Transverse colon (tissue), 4 donors: Measurements from ENCODE around the gene APOLD1. TPM values are rescaled to one million over a fixed set of nuclear protein-coding genes. Genes with fewer than 3 reads are reported as not detected.
"Not testable (repeated sequence)": the region's sequence is repeated elsewhere in the genome, so short reads cannot be mapped to it uniquely, and the experiment has no call there.

Experiments used
- DNase-seq: peaks from one replicate; pipeline ENCODE4 v3.0.0-alpha.2; 2019
- H3K27ac ChIP-seq, 4 donors: fragments of 200-600 bp; sonication (generic); 2 replicates each; pipeline ENCODE4 v1.5.1; 2016 to 2018; ENCODE audit warnings: inconsistent platforms in 4 of 4
- H3K27me3 ChIP-seq: fragments of 200-600 bp; sonication (generic); 2 replicates; pipeline ENCODE4 v1.5.1; 2017; ENCODE audit warnings: inconsistent platforms
- H3K36me3 ChIP-seq, 4 donors: fragments of 200-600 bp; sonication (generic); 2 replicates each; pipeline ENCODE4 v1.5.1; 2017 to 2019; ENCODE audit warnings: inconsistent platforms in 4 of 4
- H3K4me1 ChIP-seq, 4 donors: fragments of 200-600 bp; sonication (generic); 2 replicates each; pipeline ENCODE4 v1.5.1; 2017 to 2020; ENCODE audit warnings: inconsistent platforms in 4 of 4
- H3K4me3 ChIP-seq, 4 donors: fragments of 200-600 bp; sonication (generic); 1 replicate in 1 of 4; 2 replicates in 3 of 4; pipeline versions ENCODE4 v1.5.1 to v1.6.1; 2017 to 2019; ENCODE audit warnings: inconsistent platforms in 4 of 4
- H3K9me3 ChIP-seq, 2 donors: fragments of 200-600 bp; sonication (generic); 2 replicates each; pipeline ENCODE4 v1.5.1; 2017 to 2019; ENCODE audit warnings: inconsistent platforms in 2 of 2
- EP300 ChIP-seq: sonication (generic); formaldehyde crosslinking; IDR thresholded peaks from one replicate; pipeline ENCODE4 v1.6.1; 2017; ENCODE audit warnings: antibody characterized with exemption, low read depth
- POLR2A ChIP-seq: fragments of 450-650 bp; IDR thresholded peaks from one replicate; pipeline ENCODE4 v1.6.1; 2016; ENCODE audit warnings: antibody characterized with exemption, mild to moderate bottlenecking, moderate library complexity
- POLR2AphosphoS5 ChIP-seq, 3 donors: sonication (generic); formaldehyde crosslinking; IDR thresholded peaks; one replicate each; pipeline ENCODE4 v1.6.1; 2016; ENCODE audit warnings: antibody characterized with exemption in 3 of 3
- WGBS, 2 donors: methylation state at CpG; one replicate each; pipeline ENCODE4 v1.1.5; 2018; ENCODE audit warnings: low coverage in 1 of 2; 5-methylcytosine and 5-hydroxymethylcytosine counted together
- in situ Hi-C, 4 donors: fragments of 200-750 bp; cut with MboI; loops; one replicate each; pipeline versions ENCODE4 v1.15.0 to v1.15.1; 2017; ENCODE audit warnings: low sequenced_read_pairs in 3 of 4, low pct_ligation_motif_present in 1 of 4, low pct_unique_long_range_greater_than_20kb in 1 of 4
- intact Hi-C: fragments of 100-400 bp; cut with DNase I; formaldehyde crosslinking; loops from one replicate; pipeline ENCODE4 v1.15.1; 2023; ENCODE audit warnings: low total_unique reads
- total RNA-seq, 4 donors: library from RNA; depleted of rRNA; stranded (reverse); fragments of >200 nt; gene quantifications; one replicate each; pipeline ENCODE4 v1.1.0, GENCODE V29; 2016
- TF ChIP-seq, protein P1 (sequence below), 5 experiments: fragments of 200-600 bp in 3 of 5; fragments of 450-650 bp in 2 of 5; sonication (generic) in 3 of 5; IDR thresholded peaks; 1 replicate in 2 of 5; 2 replicates in 3 of 5; pipeline ENCODE4 v1.5.1; 2016 to 2017; ENCODE audit warnings: antibody characterized with exemption in 5 of 5, inconsistent platforms in 3 of 5, mild to moderate bottlenecking in 2 of 5, moderate library complexity in 1 of 5

Gene APOLD1
- total RNA-seq, 4 donors from 2014 or later = 3.0 to 11.3 (median 7.7) TPM

DNA sequence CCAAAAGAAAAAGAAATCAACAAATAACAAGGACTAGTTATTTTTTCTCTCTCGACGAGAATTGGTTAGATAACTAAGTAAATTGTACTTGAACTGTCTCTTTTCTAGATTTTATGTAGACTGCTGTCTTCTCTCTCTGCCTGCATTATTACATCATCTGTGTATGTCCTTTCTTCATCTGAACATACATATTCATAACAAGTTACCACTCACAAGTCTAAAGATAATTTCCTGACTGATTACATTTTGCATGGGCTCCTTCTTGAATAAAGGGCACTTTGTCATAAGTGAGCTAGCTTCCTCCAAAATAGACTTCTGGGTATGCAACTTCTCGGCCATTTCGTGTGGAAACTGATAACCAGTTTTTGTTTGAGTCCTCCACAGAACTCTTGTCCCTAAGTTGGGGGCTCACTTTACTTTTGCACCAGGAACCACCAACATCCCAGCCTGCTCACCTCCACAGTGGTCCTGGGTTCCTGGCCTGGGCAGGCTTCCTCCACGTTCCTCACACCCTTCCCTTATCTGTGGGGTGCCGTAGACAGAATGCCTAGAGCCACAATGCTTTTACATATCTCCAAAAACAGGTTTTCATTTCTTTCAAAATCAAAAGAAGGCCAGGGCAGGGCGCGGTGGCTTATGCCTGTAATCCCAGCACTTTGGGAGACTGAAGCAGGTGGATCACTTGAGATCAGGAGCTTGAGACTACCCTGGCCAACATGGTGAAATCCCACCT, 21.5 kb downstream of the APOLD1 start:
- Histone ChIP-seq H3K4me1 (peaks cover 4 to 49% (median 26%) of the 10 kb centered on the region in 4 donors), H3K9me3 (no peaks in the 10 kb centered on the region), H3K27me3 (no peaks in the 10 kb centered on the region), H3K27ac (peak overlapping the region; percentile 68 to 81 (median 78)), H3K36me3 (no peaks in the 10 kb centered on the region), H3K4me3 (no peak overlapping the region)
- intact Hi-C loops = no loop called here
- WGBS, 2 donors = 78 to 80% methylated on average over 5 to 8 of the region's 8 CpGs
- no peak for DNase-seq
- no peak for TF ChIP-seq POLR2A
- TF ChIP-seq, protein P1, sequence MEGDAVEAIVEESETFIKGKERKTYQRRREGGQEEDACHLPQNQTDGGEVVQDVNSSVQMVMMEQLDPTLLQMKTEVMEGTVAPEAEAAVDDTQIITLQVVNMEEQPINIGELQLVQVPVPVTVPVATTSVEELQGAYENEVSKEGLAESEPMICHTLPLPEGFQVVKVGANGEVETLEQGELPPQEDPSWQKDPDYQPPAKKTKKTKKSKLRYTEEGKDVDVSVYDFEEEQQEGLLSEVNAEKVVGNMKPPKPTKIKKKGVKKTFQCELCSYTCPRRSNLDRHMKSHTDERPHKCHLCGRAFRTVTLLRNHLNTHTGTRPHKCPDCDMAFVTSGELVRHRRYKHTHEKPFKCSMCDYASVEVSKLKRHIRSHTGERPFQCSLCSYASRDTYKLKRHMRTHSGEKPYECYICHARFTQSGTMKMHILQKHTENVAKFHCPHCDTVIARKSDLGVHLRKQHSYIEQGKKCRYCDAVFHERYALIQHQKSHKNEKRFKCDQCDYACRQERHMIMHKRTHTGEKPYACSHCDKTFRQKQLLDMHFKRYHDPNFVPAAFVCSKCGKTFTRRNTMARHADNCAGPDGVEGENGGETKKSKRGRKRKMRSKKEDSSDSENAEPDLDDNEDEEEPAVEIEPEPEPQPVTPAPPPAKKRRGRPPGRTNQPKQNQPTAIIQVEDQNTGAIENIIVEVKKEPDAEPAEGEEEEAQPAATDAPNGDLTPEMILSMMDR (IDR thresholded peaks at IDR 0.05) = no peak
- no peak for TF ChIP-seq EP300
- no peak for TF ChIP-seq POLR2AphosphoS5 (IDR thresholded peaks at IDR 0.05)
- in situ Hi-C loops = no loop called here

GRCh38 chr12:12807517-12807903, 22.1 kb downstream of the APOLD1 start:
- H3K4me3 ChIP-seq, H3K9me3 ChIP-seq, H3K27me3 ChIP-seq, DNase-seq, intact Hi-C loops, H3K36me3 ChIP-seq, in situ Hi-C loops: not testable (repeated sequence)
- WGBS, 2 donors = 45 to 72% methylated on average over 2 to 3 of the region's 3 CpGs
- peaks cover 4 to 43% (median 24%) of the 10 kb centered on the region in 4 donors for H3K4me1 ChIP-seq
- peak overlapping the region; percentile 68 to 81 (median 78) for H3K27ac ChIP-seq

DNA sequence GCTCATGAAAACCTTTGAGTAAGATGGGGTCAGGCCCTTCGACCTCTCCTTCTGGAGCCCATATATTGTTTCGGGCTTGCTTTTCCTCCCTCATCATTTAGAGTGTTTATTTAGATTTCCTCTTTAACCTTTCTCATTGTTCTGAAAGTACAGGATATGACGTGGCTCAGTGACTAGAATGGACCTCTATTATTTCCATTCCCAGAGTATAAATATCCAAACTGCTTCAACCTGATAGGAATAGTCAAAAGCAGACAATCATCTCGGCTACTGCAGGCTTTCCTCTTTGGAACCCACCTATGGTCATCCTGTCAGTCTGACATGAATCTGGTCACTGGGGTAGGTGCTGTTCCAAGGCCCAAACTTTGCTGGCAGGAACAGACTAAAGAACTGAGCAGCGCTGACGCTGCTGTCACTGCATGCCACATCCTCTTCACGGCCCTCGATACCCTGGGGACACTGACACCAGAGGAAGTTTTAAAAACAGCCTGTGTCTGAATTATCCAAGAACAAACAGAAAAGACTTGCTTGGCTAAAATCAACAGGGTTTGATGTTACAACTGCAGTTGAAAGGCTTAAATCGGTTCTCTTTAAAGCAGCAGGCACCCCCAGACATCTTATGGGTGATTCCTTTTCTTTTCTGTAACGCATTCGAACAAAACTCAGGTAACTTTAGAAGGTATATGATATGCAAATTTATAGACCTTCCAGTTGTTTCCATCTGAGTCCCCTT, 22.7 kb downstream of the APOLD1 start:
- in situ Hi-C loops (no loop called here), intact Hi-C loops (no loop called here)
- peak; percentile 60 for DNase-seq
- no peaks in the 10 kb centered on the region for H3K27me3 ChIP-seq
- peak; percentile 32 for TF ChIP-seq POLR2A
- no peak for TF ChIP-seq POLR2AphosphoS5 (IDR thresholded peaks at IDR 0.05)
- TF ChIP-seq EP300 = no peak
- TF ChIP-seq, protein P1 (IDR thresholded peaks at IDR 0.05) = no peak
- no peaks in the 10 kb centered on the region for H3K9me3 ChIP-seq
- peak overlapping the region in 1 of 4 donors; percentile 5 for H3K4me3 ChIP-seq
- H3K36me3 ChIP-seq = no peaks in the 10 kb centered on the region
- WGBS, 2 donors = 58 to 63% methylated on average over 8 to 11 of the region's 11 CpGs
- peaks cover under 1 to 42% (median 19%) of the 10 kb centered on the region in 4 donors for H3K4me1 ChIP-seq
- H3K27ac ChIP-seq = peak overlapping the region; percentile 68 to 81 (median 78)

- no peak overlapping the region for H3K4me3 ChIP-seq
- 75% methylated on average over 2 to 10 of the region's 10 CpGs for WGBS, 2 donors
- TF ChIP-seq EP300 = no peak
- no peak for TF ChIP-seq POLR2AphosphoS5 (IDR thresholded peaks at IDR 0.05)
- TF ChIP-seq, protein P1 (IDR thresholded peaks at IDR 0.05) = no peak
- TF ChIP-seq POLR2A = no peak
- no peaks in the 10 kb centered on the region for H3K36me3 ChIP-seq
- no peak overlapping the region for H3K27ac ChIP-seq
- intact Hi-C loops (loop anchor here (10.0 kb wide), 1 partner anchor 614 kb away; no protein-coding TSS in a partner anchor), in situ Hi-C loops (no loop called here)
- H3K4me1 ChIP-seq = peaks cover 7 to 45% (median 21%) of the 10 kb centered on the region in 4 donors
- H3K27me3 ChIP-seq = no peaks in the 10 kb centered on the region
- no peak for DNase-seq
- no peaks in the 10 kb centered on the region for H3K9me3 ChIP-seq
These were observed 25.1 kb downstream of the APOLD1 start for GRCh38 chr12:12810553-12811021.
